ENCODE data around the gene PXYLP1.

DNA sequence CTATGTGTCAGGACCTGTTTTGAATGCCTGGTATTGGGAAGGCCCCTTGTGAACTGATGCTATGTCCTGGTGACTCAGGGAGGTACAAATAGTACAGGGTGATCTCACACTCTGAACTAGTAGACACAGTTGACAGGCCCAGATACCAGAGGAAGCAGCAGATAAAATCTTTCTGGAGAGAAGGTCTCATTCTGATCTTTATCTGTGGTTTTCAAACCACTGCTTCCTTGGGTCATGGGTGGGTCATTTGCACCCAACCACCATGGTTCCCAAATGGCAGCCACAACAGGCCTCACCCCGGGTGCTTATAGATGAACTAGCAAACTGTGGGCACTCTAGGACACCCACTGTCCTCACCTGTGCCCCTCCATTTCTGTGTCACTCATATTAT is 43.4 kb downstream of the PXYLP1 start:
- TF ChIP-seq POLR2A (IDR thresholded peaks at IDR 0.05): no peak
- no peak for TF ChIP-seq CTCF (IDR thresholded peaks at IDR 0.05)
- no peak for TF ChIP-seq EP300 (IDR thresholded peaks at IDR 0.05)

Data from tibial nerve (tissue), 4 donors.